Measurements from ENCODE around the gene PRRT1.

GRCh38 chr6:32111424-32112066, 40.2 kb downstream of the PRRT1 start:
- TF ChIP-seq EZH2 (IDR thresholded peaks at IDR 0.05; ENCODE audit: low read length) (no peak), CTCF (optimal IDR thresholded peaks at IDR 0.05 in 1 of 3, IDR thresholded peaks at IDR 0.05 in 1 of 3, conservative IDR thresholded peaks at IDR 0.05 in 1 of 3; ENCODE audit: extremely low read depth in 1 of 3, insufficient read depth in 2 of 3, low read length in 3 of 3) (no peak)
